NCI-H774 (cell line): ENCODE results near the gene SLC25A13.
"Not testable (repeated sequence)": the region's sequence is repeated elsewhere in the genome, so short reads cannot be mapped to it uniquely, and the experiment has no call there.

Experiments
- DNase-seq: peaks from one replicate; lab custom pipeline; 2025; lab: John Stamatoyannopoulos, UW

The SLC25A13 gene

DNA sequence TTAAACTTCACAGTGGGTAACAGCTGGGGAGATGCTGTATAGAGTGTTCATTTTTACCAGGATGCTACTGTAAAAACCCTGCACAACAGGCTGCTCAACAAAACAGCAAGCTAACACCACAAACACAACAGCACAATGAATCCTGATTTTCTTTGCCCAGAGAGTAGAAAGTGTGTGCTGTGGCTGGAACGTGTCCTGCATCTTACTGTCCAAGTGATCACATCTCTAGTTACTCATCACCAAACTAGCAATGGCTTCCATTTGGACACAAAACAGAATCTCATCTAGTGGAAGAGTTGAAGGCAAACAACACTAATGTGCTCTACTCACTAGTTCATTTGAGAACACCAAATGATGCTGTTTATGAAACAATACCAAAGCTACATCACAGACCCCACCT, 121.2 kb downstream of the SLC25A13 start:
- no peak for DNase-seq

DNA sequence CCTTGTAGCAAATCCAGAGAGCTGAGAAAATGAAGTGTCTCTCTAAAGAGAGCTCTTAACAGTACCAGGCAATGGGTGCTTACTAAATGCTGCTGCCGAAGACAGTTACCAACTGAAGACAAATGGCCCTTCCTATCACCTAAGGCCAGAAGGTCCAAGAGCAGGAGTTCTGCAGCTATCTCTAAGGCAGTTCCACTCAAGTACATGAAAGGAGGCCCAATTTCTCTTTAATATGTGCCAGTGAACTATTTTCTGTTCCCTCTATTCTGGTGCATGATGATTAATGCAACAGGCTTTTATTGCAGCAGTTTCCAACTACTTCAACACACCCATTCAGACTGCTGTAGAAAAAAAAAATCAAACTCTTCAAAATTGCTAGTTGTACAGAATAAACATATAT, 122.5 kb downstream of the SLC25A13 start:
- DNase-seq: no peak

GRCh38 chr7:96198047-96198636, 123.8 kb downstream of the SLC25A13 start:
- no peak for DNase-seq

- DNase-seq: no peak
Observed at GRCh38 chr7:96196676-96197075, 125.2 kb downstream of the SLC25A13 start.

DNA sequence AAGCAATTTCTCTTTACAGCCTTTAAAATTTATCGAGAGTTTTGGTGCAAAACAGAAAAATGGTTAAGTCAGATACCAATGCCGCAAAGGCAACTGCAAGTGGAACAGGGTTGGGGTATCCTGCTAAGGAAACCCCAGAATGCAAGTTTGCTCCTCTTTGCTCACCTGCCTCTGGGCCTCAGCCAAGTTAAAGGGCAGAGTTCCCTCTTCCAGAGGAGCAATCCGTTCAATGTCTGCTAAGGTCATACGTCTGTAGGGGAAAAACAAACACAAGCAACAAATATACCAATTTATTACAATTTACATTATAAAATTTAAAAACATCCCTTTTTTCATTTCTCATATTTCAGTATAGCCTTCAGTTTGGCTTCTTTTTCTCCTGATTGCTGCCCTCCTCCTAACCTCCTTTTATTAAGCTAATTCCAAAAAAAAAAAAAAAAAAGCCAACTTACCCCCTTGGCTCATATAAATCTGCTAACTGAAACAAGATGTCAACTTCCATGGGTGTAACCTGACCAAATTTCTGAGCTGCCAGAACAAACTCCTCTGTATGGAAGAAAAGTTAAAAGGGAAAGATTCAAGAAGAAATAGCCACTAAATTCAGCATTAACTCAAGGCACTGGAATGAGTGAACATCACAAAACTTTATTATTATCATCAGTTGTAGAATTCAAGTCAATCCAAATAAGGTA, 132.6 kb downstream of the SLC25A13 start:
- no peak for DNase-seq

DNA sequence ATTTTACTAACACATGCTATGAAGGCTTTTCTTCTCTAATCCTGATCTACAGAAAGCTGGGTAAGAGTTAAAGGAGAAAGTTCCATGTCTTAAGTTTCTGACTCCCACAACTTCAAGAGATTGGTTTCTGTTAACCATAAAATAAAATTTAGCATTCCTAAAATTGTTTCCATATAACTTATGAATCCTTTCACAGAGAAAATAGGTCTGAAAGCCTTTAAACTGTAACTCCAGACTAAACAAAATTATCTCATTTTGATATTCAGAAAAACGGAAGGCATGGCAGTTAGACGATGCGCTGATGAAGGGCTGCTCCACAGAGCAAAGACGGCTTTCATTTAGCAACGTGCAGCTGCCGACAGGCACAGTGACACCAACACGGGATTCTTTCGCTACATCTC, 133.3 kb downstream of the SLC25A13 start:
- DNase-seq: no peak

- no peak for DNase-seq
Observed at GRCh38 chr7:96188174-96188581, 133.7 kb downstream of the SLC25A13 start.

GRCh38 chr7:96187735-96188134, 134.2 kb downstream of the SLC25A13 start:
- DNase-seq: no peak

- no peak for DNase-seq
Observed at GRCh38 chr7:96184783-96185182, 137.1 kb downstream of the SLC25A13 start.

DNA sequence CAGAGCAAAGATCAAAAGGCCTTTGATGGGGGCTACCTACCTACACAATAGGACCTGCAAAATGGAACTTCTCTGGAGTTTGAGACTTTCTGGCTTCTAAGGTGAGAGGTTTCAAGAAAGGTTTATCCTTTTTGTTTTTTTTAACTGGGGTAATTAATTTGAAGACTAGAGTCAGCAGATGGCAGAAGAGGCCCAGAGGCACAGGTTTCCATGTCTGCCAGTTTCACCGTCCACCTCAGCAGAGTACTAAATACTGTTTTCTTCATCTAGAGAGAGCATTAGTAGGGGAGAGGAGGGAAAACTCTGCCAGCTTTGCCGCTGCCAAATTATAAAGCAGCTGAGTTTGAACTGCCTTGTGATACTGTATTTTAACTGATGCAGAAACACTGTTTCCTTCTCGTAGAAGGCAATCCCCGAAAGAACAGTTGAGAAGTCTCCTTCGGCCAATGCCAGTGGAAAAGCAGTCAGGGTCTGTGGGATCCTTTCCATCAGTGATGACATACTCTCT, 138.7 kb downstream of the SLC25A13 start:
- no peak for DNase-seq

DNA sequence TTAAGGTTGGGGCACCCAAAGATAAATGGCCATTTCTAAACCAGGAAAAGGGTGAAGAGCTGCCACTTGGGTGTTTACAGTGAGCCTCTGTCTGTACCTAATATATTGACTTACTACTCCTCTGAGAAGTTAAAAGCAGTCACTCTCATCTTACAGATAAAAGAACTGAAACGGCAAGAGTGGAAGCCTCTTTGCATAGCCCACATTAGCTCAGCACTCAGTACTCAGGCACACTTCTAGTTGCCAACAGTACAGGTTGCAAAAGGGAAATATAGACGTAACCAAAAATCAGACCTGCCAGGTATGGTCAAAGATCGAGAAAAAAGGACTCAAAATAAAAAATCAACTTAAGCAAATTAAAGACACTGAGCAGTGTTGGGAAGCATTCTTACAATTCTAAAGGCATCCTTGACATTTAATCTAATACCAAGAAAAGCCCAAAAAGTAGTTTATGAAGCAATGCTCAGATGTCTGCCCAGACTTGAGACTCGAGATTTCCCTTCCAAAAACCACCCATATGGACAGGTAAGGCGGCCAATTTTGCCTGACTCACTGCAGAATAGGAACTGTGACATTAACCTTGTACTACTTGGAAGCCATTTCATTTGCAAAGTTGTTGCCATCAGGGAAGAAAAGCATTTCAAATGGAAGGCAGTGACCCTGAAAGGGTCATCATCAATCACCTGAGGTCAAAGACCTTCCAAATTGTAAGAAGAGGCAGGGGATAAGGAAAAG, 139.3 kb downstream of the SLC25A13 start:
- no peak for DNase-seq

DNA sequence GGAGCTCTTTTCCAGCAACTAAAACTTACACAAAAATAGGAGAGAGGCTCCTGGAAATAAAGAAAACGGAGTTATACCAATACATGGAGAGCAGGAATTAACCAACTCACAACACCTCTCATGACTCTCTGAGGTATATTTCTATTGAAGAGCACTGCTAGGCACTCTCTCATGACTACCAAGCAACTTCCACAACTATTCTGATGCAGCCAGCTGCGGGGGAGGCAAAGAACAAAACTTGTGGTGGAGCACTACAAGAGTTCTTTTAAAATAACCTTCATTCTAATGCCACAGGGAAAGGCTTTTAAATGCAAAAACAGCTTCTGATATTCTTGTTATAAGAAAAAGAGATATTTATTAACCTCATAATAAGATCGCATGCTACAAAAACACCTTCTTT, 140.7 kb downstream of the SLC25A13 start:
- no peak for DNase-seq

DNA sequence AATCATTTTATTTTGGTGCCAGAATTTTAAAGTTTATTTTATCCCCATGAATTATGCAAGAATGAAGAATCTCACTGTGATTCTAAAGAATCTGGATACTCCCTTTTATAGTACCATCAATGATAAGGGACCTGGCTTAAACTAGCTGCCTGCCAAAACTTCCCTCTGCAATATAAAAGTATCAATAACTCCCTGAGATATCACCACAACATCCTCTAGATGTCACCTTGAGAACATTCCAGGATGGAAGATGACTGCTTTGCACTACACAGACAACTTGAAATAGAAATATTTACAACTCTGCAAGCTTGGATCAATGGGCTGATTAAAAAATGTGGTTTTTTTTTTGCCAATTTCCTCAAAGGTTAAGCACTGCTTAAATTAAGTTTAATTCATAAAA, 142.1 kb downstream of the SLC25A13 start:
- no peak for DNase-seq

DNA sequence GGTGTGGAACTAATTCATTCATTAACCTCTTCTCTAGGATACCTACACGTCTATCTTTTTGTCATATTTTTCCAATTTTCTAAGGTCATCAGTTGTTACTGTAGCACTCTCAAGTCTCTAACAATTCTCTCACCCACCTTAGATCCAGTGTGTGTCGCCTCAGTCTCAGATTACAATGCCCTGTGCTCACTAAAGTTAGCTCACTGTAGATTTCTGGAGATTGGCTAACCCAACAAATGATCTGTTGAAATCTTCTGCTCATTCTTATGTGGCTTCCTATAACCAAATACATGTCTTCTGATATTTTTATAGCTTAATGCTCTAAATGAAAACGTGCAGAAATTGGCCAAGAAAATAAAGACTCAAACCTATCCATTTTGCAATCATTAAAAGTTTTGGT, 142.6 kb downstream of the SLC25A13 start:
- no peak for DNase-seq

- no peak for DNase-seq
Observed at GRCh38 chr7:96178581-96178980, 143.3 kb downstream of the SLC25A13 start.

- no peak for DNase-seq
Observed at GRCh38 chr7:96177353-96177752, 144.5 kb downstream of the SLC25A13 start.

- no peak for DNase-seq
Observed at GRCh38 chr7:96174812-96175211, 147.1 kb downstream of the SLC25A13 start.

DNA sequence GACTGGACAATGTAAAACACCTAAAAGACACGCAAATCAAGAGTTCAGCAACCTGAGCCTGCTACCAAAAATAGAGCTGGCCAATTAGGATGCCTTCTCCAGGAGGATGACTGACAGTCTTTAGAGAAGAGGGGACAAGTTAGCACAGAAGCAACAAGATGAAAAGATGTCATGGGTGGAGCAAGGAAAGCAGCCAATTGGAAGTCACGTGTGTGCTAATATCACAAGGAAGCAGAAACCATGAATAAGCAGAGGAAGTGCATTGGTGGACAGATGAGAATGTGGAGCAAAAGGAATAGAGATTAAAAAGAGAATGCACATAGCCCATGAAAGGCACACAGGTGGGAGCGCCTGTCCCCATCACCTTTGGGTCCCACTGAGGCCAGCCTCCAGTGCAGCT, 148.1 kb downstream of the SLC25A13 start:
- DNase-seq: no peak

DNA sequence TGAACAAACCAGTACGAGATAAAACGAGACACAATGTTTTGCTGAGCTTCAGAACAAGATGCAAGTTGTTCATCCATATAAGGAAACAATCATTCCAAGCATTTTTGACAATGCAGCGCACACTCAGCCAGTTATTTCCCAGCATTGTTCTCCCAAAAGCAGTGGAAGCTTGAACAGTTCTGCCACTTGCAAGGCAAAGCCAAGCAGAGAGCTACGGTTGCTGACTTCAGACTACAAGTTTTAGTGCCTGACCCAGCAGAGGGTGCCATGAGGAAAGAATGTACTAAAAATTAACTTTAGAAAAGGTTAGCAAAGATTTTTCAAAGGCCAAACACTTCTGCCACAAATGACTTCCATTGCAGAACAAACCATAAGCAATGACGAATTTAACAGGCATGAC, 152.5 kb downstream of the SLC25A13 start:
- no peak for DNase-seq

GRCh38 chr7:96167424-96167823, 154.5 kb downstream of the SLC25A13 start:
- no peak for DNase-seq

DNA sequence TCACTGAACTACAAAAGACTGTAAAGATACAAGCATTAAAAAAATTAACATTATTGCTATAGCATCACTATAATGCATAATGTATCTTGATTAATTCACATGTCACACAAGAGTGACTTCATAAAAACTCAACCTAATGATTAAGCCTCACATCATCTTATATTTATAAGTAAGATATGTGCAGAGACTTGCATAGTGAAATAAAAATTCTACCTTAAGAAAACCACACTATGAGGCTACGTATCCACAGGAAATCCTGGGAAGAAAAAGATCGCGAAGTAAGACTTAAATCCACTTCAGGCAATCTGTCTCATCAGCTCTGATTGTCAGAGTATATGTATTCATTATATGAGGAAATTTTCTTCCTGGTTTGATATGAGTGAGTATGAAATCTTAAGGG, 160.0 kb downstream of the SLC25A13 start:
- no peak for DNase-seq

DNA sequence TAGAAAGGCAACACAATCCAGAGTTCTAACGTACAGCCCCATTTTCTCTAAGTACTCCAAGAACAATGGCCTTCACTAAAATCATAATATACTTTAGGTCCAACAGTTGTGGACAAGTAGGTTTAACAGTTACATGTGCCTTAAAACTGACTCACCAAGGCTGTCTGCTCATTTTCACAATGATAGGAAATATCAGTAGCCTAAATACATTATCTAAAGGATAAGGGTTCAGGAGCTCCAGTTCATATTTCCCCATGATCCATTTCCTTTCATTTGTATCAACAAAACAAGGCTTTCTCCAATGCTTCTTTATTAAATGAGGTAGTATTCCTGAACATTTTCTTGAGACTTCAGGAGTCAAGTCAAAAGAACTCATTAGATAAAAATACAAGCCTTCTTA, 164.0 kb downstream of the SLC25A13 start:
- no peak for DNase-seq

DNA sequence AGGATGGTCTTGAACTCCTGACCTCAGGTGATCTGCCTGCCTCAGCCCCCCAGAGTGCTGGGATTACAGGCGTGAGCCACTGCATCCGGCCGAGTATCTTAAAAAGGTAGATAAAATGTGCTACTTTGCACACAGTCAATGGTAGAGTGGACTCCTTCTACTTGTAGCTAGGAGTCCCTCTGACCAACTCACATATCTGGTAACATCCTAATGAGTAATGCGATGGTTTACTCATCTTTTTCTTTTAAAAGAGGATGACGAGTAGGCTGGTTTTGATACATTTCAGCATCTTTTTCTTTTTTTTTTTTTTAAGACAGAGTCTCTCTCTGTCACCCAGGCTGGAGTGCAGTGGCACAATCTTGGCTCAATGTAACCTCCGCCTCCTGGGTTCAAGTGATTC, 167.4 kb downstream of the SLC25A13 start:
- DNase-seq: not testable (repeated sequence)
